GM13977 (cell line): Measurements from ENCODE around the gene RPL13.
"Not testable (repeated sequence)": the region's sequence is repeated elsewhere in the genome, so short reads cannot be mapped to it uniquely, and the experiment has no call there.

Experiments used
- DNase-seq: peaks from one replicate; pipeline ENCODE4 v3.0.0; 2012; ENCODE audit warnings: low spot score
- in situ Hi-C: fragments of 300-500 bp; cut with MboI; formaldehyde crosslinking; loops from one replicate; pipeline ENCODE4 v1.12.0; 2022; ENCODE audit warnings: low sequenced_read_pairs, low pct_unique_long_range_greater_than_20kb, mixed read lengths, inconsistent platforms; ENCODE audit not compliant: unreplicated experiment
- TF ChIP-seq, protein P1 (sequence below): IDR thresholded peaks from 2 replicates; pipeline ENCODE4 v1.5.1; 2012; ENCODE audit warnings: mild to moderate bottlenecking, control low read depth; ENCODE audit not compliant: insufficient read depth; ENCODE audit errors: extremely low read depth, missing control alignments

The RPL13 gene

DNA sequence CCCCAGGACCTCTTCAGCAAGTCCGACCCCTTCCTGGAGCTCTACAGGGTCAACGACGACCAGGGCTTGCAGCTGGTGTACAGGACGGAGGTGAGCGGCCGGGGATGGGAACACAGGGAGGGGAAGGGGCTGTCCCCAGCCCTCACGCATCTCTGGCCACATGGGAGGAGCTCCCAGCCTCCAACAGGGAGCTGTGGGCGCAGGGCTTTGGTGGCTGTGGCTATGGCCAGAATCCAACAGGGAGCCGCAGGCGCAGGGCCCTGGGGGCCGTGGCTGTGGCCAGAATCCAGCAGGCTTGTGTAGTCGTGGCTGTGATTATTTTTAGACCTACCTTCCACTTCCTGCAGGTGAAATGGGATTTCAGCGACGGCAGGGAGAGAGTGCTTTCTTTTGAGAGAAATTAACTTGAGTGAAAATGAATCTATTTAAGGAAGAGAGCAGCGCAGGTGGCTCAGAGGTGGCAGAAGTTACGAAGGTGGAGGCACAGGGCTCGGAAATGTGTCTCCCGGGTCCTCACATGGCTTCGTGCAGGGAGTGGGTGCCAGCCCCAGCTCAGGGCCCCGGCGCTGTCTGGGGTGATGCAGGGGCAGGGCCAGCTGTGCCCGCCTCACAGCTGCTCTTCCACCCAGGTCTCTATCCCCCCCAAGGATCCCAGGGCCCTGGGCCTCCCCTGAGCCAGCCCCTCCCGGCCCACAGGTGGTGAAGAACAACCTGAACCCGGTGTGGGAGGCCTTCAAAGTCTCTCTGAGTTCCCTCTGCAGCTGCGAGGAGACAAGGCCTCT is 24.5 kb downstream of the RPL13 start:
- in situ Hi-C loops = no loop called here
- DNase-seq = no peak
- TF ChIP-seq, protein P1, sequence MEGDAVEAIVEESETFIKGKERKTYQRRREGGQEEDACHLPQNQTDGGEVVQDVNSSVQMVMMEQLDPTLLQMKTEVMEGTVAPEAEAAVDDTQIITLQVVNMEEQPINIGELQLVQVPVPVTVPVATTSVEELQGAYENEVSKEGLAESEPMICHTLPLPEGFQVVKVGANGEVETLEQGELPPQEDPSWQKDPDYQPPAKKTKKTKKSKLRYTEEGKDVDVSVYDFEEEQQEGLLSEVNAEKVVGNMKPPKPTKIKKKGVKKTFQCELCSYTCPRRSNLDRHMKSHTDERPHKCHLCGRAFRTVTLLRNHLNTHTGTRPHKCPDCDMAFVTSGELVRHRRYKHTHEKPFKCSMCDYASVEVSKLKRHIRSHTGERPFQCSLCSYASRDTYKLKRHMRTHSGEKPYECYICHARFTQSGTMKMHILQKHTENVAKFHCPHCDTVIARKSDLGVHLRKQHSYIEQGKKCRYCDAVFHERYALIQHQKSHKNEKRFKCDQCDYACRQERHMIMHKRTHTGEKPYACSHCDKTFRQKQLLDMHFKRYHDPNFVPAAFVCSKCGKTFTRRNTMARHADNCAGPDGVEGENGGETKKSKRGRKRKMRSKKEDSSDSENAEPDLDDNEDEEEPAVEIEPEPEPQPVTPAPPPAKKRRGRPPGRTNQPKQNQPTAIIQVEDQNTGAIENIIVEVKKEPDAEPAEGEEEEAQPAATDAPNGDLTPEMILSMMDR = no peak

DNA sequence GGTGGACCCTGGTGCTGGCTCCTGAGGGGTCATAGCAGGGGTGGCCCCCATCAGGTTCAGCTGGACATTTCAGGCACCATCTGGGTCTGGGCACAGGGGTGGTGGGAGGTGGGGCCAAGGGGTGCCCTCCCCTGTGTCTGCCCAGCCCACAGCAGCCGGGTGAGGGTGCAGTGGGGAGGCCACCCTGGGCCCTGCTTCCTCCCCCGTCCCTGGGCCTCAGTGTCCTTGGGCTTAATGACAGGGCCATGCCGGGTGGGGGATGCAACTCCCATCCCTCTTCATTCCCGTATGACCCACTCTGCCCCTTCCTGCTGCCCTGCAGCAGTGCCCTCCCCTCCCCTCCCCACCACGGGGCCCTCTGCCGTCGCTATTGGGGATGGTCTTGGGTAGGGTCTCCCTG is 25.7 kb downstream of the RPL13 start:
- no peak for DNase-seq
- in situ Hi-C loops = no loop called here
- TF ChIP-seq, protein P1 = no peak

DNA sequence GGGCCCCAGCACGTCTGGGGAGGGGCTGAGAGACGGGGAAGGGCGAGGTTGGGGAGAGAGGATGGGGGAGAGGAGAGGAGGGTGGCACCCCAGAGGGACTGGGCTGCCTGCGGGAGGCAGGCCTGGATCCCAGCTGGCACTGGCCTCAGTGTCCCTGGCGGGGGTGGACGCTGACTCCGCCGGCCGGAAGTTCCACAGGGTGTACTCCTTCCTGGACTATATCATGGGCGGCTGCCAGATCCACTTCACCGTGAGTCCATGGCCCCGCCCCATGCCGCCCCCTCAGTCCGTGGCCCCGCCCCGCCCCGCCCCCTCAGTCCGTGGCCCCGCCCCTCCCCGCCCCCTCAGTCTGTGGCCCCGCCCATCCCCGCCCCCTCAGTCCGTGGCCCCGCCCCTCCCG is 26.4 kb downstream of the RPL13 start:
- TF ChIP-seq, protein P1 = no peak
- no peak for DNase-seq
- in situ Hi-C loops = no loop called here

DNA sequence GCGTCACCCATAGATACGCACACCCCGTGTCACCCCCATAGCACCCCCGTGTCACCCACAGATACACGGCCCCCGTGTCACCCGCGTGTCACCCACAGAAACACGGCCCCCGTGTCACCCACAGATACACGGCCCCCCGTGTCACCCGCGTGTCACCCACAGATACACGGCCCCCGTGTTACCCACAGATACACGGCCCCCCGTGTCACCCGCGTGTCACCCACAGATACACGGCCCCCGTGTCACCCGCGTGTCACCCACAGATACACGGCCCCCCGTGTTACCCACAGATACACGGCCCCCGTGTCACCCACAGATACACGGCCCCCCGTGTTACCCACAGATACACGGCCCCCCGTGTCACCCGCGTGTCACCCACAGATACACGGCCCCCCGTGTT is 27.2 kb downstream of the RPL13 start:
- DNase-seq, in situ Hi-C loops: not testable (repeated sequence)

DNA sequence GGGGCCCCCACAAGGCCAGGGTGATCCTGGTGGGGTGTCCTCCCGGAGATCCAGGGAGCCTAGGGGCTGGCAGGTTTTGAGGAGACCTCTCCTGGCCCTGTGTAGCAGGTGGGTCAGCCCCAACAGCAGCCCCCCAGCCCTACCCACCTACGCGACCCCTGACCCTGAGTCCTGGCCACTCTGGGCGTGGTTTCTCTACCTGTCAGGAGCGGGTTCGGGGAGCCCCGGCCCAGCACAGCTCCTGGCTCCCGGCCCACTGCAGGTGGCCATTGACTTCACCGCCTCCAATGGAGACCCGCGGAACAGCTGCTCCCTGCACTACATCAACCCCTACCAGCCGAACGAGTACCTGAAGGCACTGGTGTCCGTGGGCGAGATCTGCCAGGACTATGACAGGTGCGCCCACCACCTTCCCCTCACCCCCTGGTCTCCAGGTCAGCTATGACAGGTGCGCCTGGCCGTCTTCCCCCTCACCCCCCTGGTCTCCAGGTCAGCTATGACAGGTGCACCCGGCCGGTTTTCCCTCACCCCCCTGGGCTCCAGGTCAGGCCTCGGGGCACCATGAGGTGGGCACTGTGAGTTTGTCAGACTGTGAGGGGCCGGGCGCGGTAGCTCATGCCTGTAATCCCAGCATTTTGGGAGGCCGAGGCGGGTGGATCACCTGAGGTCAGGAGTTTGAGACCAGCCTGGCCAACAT is 28.1 kb downstream of the RPL13 start:
- in situ Hi-C loops = no loop called here

DNA sequence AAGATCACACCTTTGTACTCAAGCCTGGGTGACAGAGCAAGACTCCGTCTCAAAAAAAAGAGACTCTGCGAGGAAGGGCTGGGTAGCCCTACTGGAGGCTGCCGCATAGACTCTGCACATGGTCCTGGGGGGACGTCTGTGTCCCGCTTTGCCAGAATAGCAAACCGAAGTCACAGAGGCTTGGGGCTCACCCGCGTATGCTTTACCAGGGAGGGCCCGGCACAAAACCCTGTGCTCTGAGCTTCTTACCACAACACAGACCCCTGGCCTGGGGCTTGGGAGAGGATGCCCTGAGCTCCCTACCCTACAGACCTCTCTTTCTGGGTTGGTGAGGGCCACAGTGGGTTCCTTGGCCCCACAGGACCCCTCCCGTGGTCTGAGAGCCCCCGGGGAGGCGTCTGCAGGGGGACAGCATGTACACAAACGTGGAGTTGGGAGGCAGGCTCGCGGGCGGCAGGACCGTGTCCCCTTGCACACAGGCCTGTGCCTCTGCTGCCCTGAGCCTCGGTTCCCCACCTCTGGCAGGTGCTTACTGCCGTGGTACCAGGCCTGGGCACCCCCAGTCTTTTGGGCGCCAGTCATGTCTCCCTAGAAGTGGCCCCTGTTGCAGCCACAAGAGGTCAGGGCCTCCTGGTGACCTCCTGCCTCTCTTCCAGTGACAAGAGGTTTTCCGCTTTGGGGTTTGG is 28.9 kb downstream of the RPL13 start:
- TF ChIP-seq, protein P1 = no peak
- DNase-seq = no peak
- in situ Hi-C loops = no loop called here

More for the DNA sequence above, 28.1 kb downstream of the RPL13 start:
- TF ChIP-seq, protein P1 = no peak
- DNase-seq = no peak

DNA sequence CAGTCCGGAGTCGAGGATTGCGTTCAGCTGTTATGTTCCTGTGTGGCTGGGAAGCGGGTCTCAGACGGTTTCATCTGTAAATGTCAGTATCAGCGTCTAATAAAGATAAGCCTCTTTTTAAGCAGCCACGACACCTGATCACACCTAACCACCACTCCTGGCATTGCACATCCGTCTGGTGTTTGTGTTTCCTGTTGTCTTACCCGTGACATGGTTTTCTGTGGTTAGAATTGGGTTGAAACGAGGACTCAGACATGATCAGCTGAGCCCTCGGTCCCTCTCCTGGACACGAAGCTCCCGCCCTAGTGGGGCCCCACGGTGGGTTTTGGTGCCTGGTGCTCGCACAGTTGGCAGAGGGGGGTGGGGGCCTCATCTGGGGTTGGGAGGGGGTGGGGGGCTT is 33.4 kb downstream of the RPL13 start:
- TF ChIP-seq, protein P1 = no peak
- in situ Hi-C loops = no loop called here
- DNase-seq = no peak
